RWPE1 (cell line): ENCODE data around the gene CC2D1B.
"Not testable (repeated sequence)": the region's sequence is repeated elsewhere in the genome, so short reads cannot be mapped to it uniquely, and the experiment has no call there.

Experiments
- CTCF ChIA-PET: fragments of 350-600 bp; sonication (Branson Sonifier 250); formaldehyde crosslinking; extraction: SDS; loops from one replicate; lab custom pipeline; 2021; lab: Yijun Ruan, JAX
- POLR2A ChIA-PET: fragments of 400-600 bp; formaldehyde crosslinking; extraction: SDS; loops from one replicate; lab custom pipeline; 2020; ENCODE audit warnings: antibody characterized with exemption; ENCODE audit not compliant: low non-redundant PET; lab: Yijun Ruan, JAX
- DNase-seq: peaks from one replicate; pipeline ENCODE4 v3.0.0; 2012; ENCODE audit warnings: low spot score
- H3K27ac ChIP-seq: fragments of 450-650 bp; 2 replicates; pipeline ENCODE4 v1.5.1; 2017
- CTCF ChIP-seq: fragments of 450-650 bp; conservative IDR thresholded peaks from 2 replicates; pipeline ENCODE4 v1.5.1; 2017; ENCODE audit warnings: low read depth, mild to moderate bottlenecking

Gene CC2D1B

GRCh38 chr1:52385376-52385775, 19.4 kb upstream of the CC2D1B start:
- TF ChIP-seq CTCF: no peak
- POLR2A ChIA-PET: no interaction called here
- CTCF ChIA-PET: no interaction called here
- no peak overlapping the region for H3K27ac ChIP-seq
- no peak for DNase-seq

DNA sequence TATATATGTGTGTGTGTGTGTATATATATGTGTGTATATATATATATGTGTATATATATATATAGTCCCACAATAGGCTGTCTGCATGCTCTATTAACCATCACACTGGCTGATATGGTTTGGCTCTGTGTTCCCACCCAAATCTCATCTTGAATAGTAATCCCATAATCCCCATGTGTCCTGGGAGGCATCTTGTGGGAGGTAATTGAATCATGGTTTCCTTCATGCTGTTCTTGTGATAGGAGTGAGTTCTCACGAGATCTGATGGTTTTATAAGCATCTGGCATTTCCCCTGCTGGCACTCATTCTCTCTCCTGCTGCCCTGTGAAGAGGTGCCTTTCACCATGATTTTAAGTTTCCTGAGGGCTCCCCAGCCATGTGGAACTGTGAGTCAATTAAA, 3.8 kb upstream of the CC2D1B start:
- H3K27ac ChIP-seq, CTCF ChIA-PET, DNase-seq: not testable (repeated sequence)
- POLR2A ChIA-PET: interaction anchor here (0.7 kb wide), 1 partner anchor 357 kb away, joined by 7 read pairs; no protein-coding TSS in a partner anchor

DNA sequence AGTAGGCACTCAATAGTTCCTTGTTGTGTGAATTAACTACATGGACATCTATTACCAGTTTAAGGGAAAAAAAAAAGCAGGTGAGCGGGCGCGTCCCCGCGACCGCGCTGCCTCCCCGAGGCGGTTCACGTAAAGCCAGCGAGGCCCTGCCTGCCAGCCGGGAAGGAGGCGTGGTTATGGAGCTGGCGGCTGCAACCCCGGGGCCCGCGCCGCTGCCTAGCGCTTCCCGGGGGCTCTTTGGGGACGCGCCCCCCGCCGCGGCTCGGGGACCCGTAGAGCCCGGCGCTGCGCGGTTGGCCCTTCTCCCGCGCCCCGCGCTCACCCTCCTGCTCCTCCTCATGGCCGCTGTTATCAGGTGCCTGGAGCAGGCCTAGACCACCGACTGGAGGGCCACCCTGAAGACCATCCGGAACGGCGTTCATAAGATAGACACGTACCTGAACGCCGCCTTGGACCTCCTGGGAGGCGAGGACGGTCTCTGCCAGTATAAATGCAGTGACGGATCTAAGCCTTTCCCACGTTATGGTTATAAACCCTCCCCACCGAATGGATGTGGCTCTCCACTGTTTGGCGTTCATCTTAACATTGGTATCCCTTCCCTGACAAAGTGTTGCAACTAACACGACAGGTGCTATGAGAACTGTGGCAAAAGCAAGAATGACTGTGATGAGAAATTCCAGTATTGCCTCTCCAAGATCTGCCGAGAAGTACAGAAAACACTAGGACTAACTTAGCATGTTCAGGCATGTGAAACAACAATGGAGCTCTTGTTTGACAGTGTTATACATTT, 2.6 kb upstream of the CC2D1B start:
- peak overlapping the region; percentile 86 for H3K27ac ChIP-seq
- CTCF ChIA-PET: interaction anchor here (0.6 to 0.8 kb wide), 6 partner anchors 40 to 1067 kb away, joined by 3 to 11 read pairs (median 4); no protein-coding TSS in a partner anchor
- peak; percentile 55 for DNase-seq
- peak; percentile 44 for TF ChIP-seq CTCF
- POLR2A ChIA-PET: no interaction called here

- DNase-seq: no peak
- TF ChIP-seq CTCF: no peak
- ChIA-PET POLR2A (no interaction called here), CTCF (no interaction called here)
- peak overlapping the region; percentile 98 for H3K27ac ChIP-seq
These were observed 1.3 kb upstream of the CC2D1B start for GRCh38 chr1:52367272-52367671.

DNA sequence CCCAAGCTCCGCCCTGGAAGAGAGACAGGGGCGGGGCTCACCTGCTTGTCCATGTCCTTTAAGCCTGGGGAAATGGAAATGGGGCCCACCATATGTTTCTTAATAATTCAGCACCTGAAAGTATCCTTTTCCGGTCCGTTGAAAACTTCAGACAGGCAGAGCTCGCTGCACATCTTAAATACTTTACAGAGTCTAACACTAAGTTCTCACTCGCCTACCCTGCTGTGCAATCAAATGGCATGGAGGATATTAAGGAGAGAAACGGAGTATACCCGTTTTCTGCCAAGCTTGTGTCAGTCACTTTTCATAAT, 467 bp upstream of the CC2D1B start:
- no peak for TF ChIP-seq CTCF
- POLR2A ChIA-PET: interaction anchor here (0.6 kb wide), 1 partner anchor 33 kb away, joined by 4 read pairs; no protein-coding TSS in a partner anchor
- CTCF ChIA-PET: no interaction called here
- DNase-seq: no peak
- H3K27ac ChIP-seq: peak overlapping the region; percentile 98

DNA sequence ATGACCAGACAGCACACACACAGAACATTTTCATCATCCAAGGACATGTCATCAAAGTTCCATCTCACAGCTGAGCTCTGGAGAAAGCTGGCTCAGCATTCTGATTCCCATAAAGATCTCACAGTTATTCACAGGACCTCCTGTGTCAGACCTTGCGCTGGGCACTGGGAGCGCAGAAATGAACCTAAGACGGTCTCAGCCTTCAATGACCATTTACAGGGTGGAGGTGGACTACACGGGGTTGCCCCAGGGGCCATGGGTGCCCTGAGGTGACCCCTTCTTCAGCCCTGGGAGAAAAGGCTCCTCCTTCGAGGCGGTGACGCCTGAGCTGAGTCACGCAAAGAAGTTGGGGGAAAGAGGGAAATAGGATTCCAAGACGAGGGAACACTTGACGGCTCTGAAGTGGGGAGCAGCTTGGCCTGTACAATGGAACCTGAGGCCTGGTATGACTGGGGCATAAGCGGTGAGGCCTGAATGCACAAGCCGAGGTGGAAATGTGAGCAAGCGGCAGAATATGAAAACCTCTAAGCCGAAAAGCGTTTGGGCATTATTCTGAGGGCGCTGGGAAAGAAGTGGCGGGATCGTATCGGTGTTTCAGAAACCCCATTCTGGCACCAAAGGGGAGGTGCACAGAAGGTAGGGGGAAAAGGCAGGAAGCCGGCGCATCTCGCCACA, 797 bp downstream of the CC2D1B start:
- H3K27ac ChIP-seq: peak overlapping the region; percentile 98
- ChIA-PET POLR2A (interaction anchor here (0.6 kb wide), 2 partner anchors 14 to 110 kb away, joined by 3 read pairs; no protein-coding TSS in a partner anchor), CTCF (interaction anchor here (0.7 to 1.0 kb wide), 2 partner anchors 40 to 58 kb away, joined by 3 read pairs; no protein-coding TSS in a partner anchor)
- TF ChIP-seq CTCF: no peak
- DNase-seq: peak; percentile 67
